NCI-H1694 treated with DMSO at 0.1 percent for 48 hours (cell line): ENCODE measurements around the gene ZNF484.
"Not testable (repeated sequence)": the region's sequence is repeated elsewhere in the genome, so short reads cannot be mapped to it uniquely, and the experiment has no call there.

Experiments
- DNase-seq: peaks from one replicate; lab custom pipeline; 2025; lab: John Stamatoyannopoulos, UW

The ZNF484 gene

DNA sequence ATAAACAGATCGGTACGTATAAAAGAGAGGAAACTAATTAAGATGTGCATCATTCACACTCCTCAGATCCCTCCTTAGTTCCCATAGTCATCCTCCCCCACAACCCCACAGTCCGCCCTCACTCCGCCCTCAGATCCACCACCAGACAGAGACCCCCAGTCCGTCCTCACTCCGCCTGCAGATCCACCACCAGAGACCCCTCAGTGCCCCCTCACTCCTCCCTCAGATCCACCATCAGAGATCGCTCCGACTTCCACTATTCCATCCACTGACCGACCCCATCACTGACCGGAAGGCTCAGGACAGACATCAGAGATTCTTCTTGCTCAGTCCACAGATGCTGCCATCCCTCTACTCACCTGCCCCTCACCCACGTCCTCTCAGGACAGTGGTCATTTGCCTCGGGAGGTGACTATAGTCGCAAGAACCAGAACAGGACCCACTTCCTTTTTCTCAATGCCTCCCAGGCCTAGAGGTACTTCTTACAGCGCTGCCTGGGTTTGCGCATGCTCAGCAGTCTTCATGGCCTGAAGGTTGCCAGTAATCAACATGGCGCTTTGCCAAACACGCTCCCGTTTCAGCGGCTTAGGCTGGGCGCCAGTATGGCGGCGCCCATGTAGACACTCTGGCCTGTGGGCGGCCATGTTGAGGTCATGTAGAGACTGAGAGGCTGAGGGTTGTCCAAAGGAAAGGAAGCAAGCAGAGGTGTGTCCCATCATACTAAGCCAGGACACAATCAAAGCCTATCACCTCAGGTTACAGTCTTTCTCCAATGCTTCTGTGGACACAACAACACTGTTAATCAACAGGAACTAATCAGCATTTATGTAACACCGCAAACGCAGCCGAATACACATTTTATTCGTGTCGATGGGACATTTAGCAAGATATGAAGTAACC, at the start of gene ZNF484:
TSS of gene ZNF484 (minus strand) at position 508 of the 900 bp plus-strand sequence. CDS start 3,009 bp downstream, outside the sequence.
- peak; percentile 94 for DNase-seq

DNA sequence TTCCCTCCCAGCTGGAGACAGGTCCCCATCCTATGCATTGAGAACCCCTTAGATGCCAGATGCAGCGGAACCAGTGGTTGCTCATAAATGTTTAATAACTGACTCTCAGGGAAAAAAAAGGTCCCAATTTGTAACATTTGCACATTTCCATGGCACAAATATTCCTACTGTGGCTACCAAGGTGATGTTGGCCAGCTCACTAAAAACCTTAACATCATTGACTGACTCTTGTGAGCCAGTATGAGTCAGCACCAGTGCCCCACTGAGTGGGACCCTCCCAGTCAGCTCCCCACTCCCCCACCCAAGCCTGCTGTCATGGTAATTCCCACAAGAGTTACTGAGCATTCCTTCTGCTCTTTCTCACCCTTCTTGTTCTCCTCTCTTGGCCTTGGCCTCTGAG, 42.6 kb upstream of the ZNF484 start:
- no peak for DNase-seq

DNA sequence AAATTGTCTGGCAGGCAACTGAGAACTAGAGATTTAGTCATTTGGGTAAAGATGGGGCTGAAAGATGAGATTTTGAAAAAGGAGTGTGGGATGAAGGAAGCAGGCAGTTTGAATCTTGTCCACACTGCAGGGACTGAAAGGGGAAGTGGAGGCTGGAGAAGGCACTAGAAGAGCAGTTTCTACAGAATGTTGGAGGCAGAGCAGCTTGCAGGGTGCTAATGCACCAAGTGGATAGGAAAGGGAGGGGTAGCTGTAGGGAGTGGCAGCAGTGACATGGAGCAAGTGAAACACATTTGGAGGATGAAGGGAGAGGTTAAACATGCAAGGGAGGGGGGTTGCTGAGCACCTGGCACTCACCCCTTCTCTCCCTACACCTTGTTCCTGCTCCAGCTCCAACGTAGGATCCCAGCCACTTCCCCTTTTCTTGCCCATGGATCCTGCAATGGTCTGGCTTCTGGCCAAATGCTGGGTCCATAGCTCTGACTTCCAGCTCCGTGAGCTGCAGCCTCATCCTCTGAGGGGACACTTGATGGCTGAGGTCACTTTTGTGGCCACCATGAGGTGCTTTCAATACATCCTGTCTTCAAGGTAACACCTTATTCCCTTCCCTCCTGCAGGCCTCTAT, 39.5 kb upstream of the ZNF484 start:
- no peak for DNase-seq

DNA sequence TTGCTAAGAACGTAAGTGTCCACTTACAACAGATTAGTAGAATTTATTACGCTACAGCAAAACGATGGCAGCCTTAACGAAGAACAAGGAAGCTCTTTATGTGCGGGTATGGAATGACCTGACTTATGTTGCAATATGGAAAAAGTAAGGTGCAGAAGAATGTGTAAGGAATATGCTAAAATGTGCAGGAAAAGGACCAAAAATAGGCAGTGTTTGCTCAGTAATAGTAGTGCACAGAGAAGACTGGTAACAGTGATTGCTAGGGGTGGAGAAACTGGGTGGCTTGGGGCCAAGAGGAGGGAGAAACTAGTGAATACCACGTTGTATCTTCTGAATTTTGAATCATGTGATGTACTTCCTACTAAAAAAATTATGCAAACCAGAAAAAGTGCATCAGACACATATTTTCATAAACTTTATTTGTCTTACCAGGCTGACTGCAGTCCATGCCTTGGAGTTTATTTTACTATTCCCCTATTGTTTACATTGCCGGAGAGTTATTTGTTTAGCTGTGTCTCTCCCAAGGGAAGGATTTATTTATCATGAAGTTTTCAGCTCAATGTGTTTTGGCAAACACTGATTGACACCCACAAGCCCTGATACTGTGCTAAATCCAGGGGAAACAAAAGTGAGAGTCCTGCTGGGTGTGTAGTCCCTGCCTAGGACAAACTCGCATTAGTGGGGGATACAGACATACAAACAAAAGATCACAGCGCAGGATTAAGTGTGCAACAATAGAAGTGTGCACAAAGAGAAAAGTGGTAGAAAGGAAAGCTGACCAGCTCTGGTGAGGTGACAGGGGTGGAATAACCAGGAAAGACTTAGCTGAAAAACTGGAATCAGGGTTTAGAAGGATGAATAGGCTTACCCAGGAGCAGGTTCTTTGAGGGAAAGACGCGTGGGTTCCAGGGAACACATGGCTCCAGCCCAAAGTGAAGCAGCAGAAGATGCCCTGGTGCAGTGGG, 34.0 kb upstream of the ZNF484 start:
- no peak for DNase-seq

DNA sequence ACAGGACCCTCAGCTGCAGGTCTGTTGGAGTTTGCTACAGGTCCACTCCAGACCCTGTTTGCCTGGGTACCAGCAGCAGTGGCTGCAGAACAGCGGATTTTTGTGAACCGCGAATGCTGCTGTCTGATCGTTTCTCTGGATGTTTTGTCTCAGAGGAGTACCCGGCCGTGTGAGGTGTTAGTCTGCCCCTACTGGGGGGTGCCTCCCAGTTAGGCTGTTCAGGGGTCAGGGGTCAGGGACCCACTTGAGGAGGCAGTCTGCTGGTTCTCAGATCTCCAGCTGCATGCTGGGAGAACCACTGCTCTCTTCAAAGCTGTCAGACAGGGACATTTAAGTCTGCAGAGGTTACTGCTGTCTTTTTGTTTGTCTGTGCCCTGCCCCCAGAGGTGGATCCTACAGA, 27.3 kb upstream of the ZNF484 start:
- not testable (repeated sequence) for DNase-seq

DNA sequence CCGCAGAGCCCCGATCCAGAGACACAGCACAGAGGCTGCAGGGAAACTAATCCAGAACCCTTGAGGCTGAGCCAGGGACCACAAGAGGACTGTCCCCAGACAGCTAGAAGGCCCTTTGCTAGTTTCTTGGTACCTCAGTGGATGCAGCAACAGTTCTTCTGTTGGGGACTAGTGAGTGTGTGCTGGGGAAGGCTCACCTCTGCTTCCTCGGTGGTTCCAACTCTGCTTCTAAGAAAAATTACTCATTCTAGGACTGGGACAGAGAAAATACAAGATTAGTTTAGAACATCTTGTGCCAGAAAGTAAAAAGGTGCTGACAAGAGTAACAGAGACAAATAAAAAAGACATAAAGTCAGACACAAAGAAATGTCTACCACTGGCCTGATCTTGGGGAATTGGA, 19.5 kb upstream of the ZNF484 start:
- no peak for DNase-seq

DNA sequence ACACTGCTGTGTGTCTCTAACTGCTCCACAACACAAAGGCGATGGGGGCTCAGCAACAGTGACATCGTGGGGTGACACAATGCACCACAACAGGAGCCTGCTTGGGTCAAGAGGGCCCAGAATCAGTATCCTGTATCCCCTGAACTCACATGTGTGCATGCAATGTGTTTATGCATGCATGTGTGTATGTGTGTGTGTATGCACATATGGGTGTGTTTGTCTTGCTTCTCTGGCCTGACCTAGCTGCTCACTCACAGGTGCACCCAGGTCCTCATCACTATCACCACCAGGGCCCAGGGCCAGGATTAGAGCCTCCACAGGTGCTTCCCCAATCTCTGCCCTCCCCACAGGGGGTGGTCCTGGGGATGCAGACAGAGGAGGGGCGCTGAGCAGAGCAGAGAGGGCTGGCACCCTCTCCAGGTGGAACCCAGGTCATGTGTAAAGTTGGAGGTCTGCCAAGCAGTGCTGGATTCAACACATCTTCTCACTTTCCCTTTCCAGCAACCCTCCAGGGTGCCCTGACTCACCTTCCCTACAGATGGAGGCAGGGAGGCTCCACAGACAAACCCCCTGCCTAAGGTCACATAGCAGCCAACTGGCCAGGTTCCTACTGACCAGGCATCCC, 18.1 kb upstream of the ZNF484 start:
- no peak for DNase-seq

DNA sequence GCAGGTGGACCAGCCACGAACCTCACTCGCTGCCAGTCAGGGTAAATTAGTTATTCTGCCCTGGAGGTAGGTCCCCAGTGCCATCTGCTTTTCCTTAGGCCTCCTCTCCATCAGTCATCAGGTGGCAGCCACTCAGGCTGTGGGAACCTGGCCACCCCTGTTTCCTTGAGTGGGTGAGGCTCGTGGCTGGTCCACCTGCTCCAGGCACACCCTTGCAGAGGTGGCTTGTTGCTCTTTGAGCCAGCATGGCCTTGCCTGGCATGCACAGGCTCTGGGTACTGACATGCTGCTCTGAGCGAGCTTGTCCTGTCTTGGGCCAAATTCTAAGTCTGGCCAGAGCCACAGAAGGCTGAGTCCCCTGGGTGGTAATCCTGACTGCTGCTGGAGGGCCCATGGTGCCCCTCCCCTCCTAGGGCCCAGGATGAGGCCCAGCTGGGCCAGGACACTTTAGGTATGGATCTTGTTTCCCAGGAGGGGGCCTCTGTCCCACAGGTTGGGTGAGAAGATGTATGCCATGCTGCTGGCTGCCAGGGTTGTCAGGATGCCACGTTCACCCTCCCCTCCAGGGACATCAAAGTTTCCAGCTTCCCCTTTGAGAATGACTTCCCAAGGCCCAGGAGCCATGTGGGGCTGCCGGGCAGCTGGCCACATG, 17.0 kb upstream of the ZNF484 start:
- no peak for DNase-seq

DNA sequence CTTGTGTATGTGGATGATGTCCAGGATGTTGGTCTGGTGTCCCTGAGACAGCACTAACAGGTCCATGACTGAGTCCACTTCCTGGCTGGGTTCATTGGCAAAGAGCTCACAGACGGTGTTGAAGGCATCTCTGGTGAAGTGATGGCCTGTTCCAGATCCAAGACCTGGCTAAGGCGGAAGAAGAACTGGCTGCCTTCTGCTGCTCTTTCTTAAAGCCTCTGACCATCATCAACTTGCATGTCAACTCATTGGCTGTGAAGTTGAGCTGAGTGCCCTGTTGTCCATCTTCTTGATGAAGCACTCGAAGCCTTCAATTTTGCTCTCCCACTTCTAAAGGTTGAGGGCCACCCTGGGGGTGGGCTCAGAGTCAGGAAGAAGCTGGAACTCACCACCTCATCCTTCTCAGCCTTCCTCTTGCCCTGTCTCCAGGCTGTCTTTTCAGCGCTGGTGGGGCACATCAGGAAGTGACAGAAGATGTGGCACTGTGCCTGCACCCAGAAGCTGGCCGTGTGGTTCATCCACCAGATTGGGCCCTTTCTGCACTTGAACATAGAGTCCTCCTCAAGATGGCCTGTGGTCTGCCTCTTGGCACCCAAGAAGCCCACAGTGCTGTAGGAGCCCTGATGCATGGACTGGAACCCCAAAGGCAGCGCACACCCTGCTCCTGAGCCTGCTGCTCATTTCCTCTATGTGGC, 16.2 kb upstream of the ZNF484 start:
- not testable (repeated sequence) for DNase-seq

DNA sequence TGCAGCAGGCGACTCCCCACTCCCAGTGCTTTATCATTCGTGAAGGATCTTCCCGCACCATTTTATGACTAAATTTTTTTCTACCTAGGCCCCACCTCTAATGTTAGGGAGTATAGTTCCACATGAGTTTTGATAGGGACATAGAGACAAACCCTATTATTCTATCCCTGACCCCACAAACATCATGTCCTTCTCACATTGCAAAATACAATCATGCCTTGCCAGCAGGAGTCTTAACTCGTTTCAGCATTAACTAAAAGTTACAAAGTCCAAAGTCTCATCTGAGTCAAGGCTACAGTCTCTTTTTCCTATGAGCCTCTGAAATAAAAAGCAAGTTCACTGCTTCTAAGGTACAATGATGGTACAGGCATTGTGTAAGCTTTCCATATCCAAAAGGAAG, 14.4 kb upstream of the ZNF484 start:
- not testable (repeated sequence) for DNase-seq

DNA sequence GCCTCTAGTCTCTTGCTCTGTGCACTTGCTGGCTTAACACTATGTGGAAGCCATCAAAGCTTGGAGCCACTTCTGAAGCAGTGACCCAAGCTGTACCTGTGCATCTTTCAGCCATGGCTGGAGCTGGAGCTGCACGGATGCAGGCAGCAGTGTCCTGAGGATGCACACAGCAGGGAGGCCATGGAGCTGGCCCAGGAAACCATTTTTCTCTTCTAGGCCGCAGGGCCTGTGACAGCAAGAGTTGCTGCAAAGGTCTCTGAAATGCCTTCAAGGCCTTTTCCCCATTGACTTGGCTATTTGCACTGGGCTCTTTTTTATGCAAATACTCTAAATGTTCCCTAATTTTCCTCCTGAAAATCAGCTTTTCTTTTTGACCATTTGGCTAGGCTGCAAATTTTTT, 12.9 kb upstream of the ZNF484 start:
- no peak for DNase-seq

DNA sequence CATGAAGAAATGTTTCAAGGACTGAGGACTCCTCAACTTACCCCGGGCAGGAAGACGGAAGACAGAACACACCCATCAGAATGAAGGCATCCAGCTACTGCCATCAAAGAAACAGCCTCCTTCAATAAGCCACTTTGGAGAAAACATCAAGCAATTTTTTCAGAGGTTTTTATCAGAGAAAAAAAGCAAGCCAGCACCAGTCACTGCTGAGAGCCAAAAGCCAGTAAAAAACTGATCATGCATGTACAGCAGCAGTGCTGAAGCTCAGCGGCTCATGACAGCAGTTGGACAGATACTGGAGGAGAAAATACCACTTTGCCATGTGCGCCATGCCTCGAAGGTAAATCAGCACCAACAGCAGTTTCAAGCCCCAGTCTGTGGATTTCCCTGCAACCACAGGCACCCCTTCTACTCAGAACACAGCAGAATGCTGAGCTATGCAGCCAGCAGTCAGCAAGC, 10.1 kb upstream of the ZNF484 start:
- peak; percentile 1 for DNase-seq

DNA sequence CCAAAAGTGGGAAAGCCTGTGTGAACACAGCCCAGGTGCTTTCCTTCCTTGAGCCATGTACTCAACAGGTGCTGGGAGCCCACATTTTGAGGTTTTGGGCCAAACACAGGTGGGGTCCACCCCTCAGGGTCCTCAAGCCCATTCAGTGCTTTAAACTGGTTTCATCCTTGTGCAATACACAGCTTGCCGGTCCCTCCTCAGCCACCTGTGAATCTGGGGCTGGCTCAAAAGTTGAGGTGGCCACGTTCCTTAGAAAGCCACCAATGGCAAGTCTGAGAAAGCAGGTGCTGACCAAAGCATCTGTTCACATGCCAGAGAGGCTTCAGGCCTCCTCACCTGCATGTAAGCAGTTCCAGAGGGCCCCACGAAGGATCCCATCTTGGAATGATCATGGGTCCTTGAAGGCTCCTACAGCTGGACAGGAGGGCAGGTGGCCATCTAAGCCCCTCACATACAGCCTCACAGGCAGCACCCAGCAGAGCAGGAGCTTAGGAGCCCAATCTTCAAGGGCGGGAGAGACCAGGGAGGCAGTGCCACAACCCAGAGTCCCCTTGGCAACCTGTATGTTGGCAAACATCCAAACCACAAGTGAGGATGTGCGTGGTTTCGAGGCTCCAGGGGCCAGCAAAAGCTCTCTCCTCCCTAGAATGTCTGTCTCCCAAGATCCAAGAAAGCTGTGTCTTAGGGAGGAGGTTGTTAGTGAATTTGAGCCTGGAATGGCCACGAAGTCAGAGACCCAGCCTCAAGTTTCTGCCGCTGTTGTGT, 9.2 kb upstream of the ZNF484 start:
- DNase-seq, result not testable (repeated sequence)

DNA sequence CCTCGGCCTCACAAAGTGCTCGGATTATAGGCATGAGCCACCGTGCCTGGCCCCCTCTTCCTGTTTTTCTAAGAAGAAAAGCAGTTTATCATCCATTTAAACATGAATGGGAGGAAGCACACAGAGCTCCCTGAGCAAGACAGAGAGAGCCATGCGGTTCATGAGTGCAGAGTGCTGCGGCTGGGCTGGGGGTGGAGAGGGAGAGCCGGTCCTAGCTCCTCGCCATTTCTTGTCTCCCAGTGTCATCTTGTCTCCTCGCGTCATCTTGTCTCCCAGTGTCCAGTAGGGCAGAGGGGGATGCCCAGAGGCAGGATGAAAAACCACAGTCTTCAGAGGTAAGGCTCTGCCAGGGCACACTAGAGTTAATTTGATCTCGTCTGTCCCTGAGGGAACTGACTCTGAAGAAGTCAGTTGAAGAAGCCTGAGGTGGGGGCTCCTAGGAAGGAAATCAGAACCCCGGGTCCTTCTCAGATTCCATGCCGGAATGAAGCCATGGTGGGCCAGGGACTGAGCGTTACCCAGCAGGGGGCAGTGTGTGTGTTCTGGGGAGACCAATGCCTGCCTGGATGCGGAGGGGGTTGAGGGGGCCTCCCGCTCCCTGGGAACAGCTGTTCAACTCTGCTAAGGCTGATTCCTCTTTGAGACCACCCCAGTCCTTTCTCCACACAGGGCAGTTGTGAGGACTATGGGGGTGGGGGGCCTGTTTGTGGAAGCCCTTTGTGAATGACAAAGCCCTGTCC, 6.0 kb upstream of the ZNF484 start:
- DNase-seq, result not testable (repeated sequence)

DNA sequence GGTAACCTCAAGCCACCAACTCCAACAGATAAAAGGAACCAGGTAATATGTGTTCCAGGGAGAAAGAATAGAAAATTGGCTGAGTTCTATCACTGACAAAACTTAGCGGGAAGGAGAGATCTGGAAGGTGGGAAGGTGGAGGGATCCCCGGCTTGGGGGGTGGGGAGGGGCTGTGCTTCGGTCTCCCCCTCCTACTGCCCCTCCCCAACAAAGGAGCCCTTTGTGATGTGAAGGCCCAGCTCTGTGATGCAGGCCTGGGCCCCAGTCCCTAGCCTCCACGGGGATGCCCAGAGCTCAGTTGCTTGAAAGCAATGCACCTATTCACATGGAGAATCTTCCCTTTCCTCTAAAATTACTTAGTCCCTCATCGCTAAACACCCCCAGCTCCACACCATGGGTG, 4.4 kb upstream of the ZNF484 start:
- no peak for DNase-seq

DNA sequence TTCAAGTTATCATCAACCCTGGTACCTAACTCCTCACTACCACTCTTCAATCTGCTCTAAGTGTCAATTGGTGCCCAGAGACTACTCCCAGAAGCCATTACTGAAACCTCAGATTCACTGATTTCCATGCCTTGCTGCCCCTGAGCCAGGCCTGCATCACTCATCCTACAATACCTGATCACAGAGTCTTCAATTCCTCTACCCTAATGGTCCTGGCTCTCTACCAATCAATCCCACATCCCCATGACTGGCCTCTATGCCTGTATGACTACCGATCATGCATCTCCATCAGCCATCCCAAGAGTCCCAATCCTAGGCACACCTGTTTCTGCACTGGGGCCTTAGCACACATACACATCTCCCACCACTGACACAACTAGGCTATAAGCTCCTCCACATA, 2.5 kb downstream of the ZNF484 start:
- no peak for DNase-seq

DNA sequence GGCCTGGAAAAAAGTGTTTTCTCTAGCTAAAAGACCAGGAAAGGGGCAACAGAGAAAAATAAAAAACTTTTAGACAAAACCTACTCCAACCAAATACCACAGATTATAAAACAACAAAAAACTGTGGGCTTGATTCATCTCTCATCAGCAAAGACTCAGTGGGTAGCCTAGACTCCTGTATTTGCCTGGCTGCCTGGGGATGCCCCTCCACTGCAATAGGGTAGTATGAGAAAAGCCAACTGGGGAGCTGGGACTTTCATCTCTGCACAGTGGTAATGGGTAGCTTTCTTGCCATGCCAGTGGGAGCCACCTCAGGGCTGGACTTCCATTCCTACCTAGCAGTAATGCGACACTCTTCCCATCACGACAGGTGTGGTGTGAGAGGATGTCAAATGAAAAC, 7.5 kb downstream of the ZNF484 start:
- no peak for DNase-seq

DNA sequence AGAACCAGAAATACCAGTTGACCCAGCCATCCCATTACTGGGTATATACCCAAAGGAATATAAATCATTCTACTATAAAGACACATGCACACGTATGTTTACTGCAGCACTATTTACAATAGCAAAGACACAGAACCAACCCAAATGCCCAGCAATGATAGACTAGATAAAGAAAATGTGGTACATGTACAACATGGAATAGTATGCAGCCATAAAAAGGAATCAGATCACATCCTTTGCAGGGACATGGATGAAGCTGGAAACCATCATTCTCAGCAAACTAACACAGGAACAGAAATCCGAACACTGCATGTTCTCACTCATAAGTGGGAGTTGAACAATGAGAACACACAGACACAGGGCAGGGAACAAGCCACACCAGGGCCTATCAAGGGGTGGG, 11.2 kb downstream of the ZNF484 start:
- not testable (repeated sequence) for DNase-seq

DNA sequence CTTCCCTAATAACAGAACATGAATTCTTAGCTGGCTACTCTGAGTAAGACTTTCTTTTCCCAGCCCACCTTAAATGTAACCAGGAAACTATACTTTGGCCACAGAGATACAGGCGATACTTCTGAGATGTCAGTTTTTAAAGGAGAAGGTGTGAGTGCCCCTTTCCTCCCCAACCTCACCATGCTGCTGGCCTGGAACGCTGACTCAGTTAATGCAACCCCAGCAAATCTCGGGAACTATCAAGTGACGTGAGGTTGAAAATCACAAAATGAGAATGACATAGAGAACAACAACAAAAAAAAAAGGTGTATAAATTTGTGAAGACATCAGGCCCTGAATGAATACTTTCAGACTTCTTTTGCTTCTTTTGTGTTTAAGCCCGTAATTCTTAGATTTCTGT, 13.7 kb downstream of the ZNF484 start:
- no peak for DNase-seq
